Neural cell (in vitro differentiated cells): ENCODE data around the gene ZFP14.

ENCODE experiments used
- EZH2 ChIP-seq: fragments of 200-600, 300-800 bp; shearing (Covaris generic), sonication (generic); IDR thresholded peaks from 2 replicates; pipeline ENCODE4 v1.6.1; 2014; ENCODE audit warnings: antibody characterized with exemption, low read length, borderline replicate concordance, mild to moderate bottlenecking; ENCODE audit not compliant: insufficient read depth, poor library complexity, severe bottlenecking
- POLR2AphosphoS5 ChIP-seq: IDR thresholded peaks from 2 replicates; pipeline ENCODE4 v1.6.1; 2012
- TAF1 ChIP-seq: IDR thresholded peaks from 2 replicates; pipeline ENCODE4 v1.6.1; 2012; ENCODE audit warnings: low read depth
- TF ChIP-seq, protein P1 (sequence below): fragments of 450-650 bp; IDR thresholded peaks from 2 replicates; pipeline ENCODE4 v1.5.1; 2014; ENCODE audit warnings: antibody characterized with exemption, mild to moderate bottlenecking, moderate library complexity; ENCODE audit not compliant: poor library complexity, severe bottlenecking

DNA sequence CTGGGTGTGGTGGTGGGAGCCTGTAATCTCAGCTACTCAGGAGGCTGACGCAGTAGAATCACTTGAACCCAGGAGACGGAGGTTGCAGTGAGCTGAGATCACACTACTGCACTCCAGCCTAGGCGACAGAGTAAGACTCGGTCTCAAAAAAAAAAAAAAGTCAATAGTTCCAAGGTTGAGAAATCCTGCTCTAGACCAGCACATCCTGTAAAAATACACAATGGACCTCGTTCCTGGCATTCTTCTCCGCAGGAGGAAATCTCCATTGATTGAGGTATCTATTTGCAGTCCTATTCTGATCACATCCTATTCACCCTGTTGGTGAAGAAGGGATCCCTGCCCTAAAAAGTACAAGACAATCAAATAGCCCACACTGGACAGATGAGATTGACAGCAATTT lies 15.2 kb downstream of the ZFP14 start:
- TF ChIP-seq, protein P1, sequence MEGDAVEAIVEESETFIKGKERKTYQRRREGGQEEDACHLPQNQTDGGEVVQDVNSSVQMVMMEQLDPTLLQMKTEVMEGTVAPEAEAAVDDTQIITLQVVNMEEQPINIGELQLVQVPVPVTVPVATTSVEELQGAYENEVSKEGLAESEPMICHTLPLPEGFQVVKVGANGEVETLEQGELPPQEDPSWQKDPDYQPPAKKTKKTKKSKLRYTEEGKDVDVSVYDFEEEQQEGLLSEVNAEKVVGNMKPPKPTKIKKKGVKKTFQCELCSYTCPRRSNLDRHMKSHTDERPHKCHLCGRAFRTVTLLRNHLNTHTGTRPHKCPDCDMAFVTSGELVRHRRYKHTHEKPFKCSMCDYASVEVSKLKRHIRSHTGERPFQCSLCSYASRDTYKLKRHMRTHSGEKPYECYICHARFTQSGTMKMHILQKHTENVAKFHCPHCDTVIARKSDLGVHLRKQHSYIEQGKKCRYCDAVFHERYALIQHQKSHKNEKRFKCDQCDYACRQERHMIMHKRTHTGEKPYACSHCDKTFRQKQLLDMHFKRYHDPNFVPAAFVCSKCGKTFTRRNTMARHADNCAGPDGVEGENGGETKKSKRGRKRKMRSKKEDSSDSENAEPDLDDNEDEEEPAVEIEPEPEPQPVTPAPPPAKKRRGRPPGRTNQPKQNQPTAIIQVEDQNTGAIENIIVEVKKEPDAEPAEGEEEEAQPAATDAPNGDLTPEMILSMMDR, result no peak
- TF ChIP-seq POLR2AphosphoS5 (no peak), EZH2 (no peak), TAF1 (no peak)
